HepG2 (cell line): ENCODE results near the gene FCHO2. TPM values are rescaled to one million over a fixed set of nuclear protein-coding genes. Genes with fewer than 3 reads are reported as not detected.

Experiments used
- ATAC-seq: fragments of 200-7000 bp; cut with Tn5 transposase; 3 replicates; pipeline ENCODE4 v1.9.1; 2020; ENCODE audit warnings: mild to moderate bottlenecking, moderate library complexity
- BruUV-seq: library from RNA; stranded (reverse); fragments of 400-500 nt; replicated peaks from 2 replicates; lab custom pipeline; 2021; lab: Mats Ljungman, UMichigan
- CTCF ChIA-PET: fragments of 300-600 bp; formaldehyde crosslinking; extraction: SDS; loops from one replicate; lab custom pipeline; 2021; ENCODE audit warnings: low total read pairs, inconsistent platforms, low intra/inter-chr PET ratio; lab: Yijun Ruan, JAX
- POLR2A ChIA-PET: fragments of 350-600 bp; sonication (Branson Sonifier 250); formaldehyde crosslinking; loops from one replicate; lab custom pipeline; 2020; ENCODE audit warnings: antibody characterized with exemption, inconsistent platforms; lab: Yijun Ruan, JAX
- DNase-seq: peaks from one replicate; pipeline ENCODE4 v3.0.0-alpha.2; 2015; ENCODE audit warnings: low spot score
- FAIRE-seq: peaks from 3 replicates; lab custom pipeline; 2011; peaks lifted over from hg19 to GRCh38; lab: Jason Lieb, UNC
- H2AFZ ChIP-seq: one replicate; pipeline ENCODE4 v1.6.1; 2011; ENCODE audit warnings: low read length, inconsistent platforms
- H3K27ac ChIP-seq: fragments of 300-600 bp; 3 replicates; pipeline ENCODE4 v1.8.0; 2011; ENCODE audit warnings: mixed run types, mild to moderate bottlenecking, mixed read lengths, low read length, inconsistent platforms; ENCODE audit not compliant: insufficient read depth; ENCODE audit errors: extremely low read length
- H3K27me3 ChIP-seq, 2 experiments: fragments of 200-600 bp in 1 of 2; 2 replicates in 1 of 2; 3 replicates in 1 of 2; pipeline versions ENCODE4 v1.6.0 to v1.8.0; 2011; ENCODE audit warnings: low read length in 2 of 2, mild to moderate bottlenecking in 2 of 2, moderate library complexity in 2 of 2, inconsistent platforms in 1 of 2; ENCODE audit not compliant: insufficient read depth in 2 of 2, control insufficient read depth in 1 of 2
- H3K36me3 ChIP-seq, 2 experiments: fragments of 200-600 bp in 1 of 2; replicated peaks in 1 of 2; 2 replicates in 1 of 2; 3 replicates in 1 of 2; pipeline versions ENCODE4 v1.5.1 to v1.8.0; 2011; ENCODE audit warnings: low read length in 2 of 2, inconsistent platforms in 1 of 2; ENCODE audit not compliant: insufficient read depth in 2 of 2, control insufficient read depth in 1 of 2
- H3K4me1 ChIP-seq: 2 replicates; pipeline ENCODE4 v1.5.1; 2012; ENCODE audit warnings: low read length, inconsistent platforms; ENCODE audit not compliant: insufficient read depth
- H3K4me2 ChIP-seq: 2 replicates; pipeline ENCODE4 v1.6.0; 2011; ENCODE audit warnings: low read depth, low read length, inconsistent platforms
- H3K4me3 ChIP-seq, 3 experiments: fragments of 200-600 bp in 1 of 3; sonication (generic), shearing (Covaris generic) in 1 of 3; replicated peaks in 1 of 3; 2 replicates each; pipeline ENCODE4 v1.5.1; 2011 to 2016; ENCODE audit warnings: low read length in 3 of 3, inconsistent platforms in 2 of 3, low read depth in 2 of 3, mild to moderate bottlenecking in 2 of 3, control low read depth in 1 of 3, mixed read lengths in 1 of 3; ENCODE audit not compliant: insufficient read depth in 1 of 3
- H3K79me2 ChIP-seq: one replicate; pipeline ENCODE4 v1.6.1; 2011; ENCODE audit warnings: low read length, inconsistent platforms; ENCODE audit not compliant: insufficient read depth
- H3K9ac ChIP-seq: 2 replicates; pipeline ENCODE4 v1.6.0; 2011; ENCODE audit warnings: mild to moderate bottlenecking, low read depth, low read length, inconsistent platforms; ENCODE audit not compliant: insufficient read depth
- H3K9me3 ChIP-seq: 2 replicates; pipeline ENCODE4 v1.5.1; 2012; ENCODE audit warnings: mild to moderate bottlenecking, low read length
- H4K20me1 ChIP-seq: 2 replicates; pipeline ENCODE4 v1.6.0; 2011; ENCODE audit warnings: inconsistent platforms, mild to moderate bottlenecking, low read length, moderate library complexity; ENCODE audit not compliant: insufficient read depth
- ATF3 ChIP-seq: sonication (generic); formaldehyde crosslinking; IDR thresholded peaks from 2 replicates; pipeline ENCODE4 v1.4.0; 2020; ENCODE audit warnings: missing genetic modification reagents
- ERF ChIP-seq: IDR thresholded peaks from 2 replicates; pipeline ENCODE4 v1.6.1; 2018; ENCODE audit warnings: missing biosample characterization, missing genetic modification reagents
- ETS1 ChIP-seq: sonication (generic); formaldehyde crosslinking; IDR thresholded peaks from 2 replicates; pipeline ENCODE4 v1.4.0; 2020; ENCODE audit warnings: missing genetic modification reagents
- HMG20A ChIP-seq: IDR thresholded peaks from 2 replicates; pipeline ENCODE4 v1.6.1; 2016; ENCODE audit warnings: borderline replicate concordance
- MED1 ChIP-seq: sonication (generic); formaldehyde crosslinking; IDR thresholded peaks from 2 replicates; pipeline ENCODE4 v1.4.0; 2020; ENCODE audit warnings: missing genetic modification reagents
- NR2F2 ChIP-seq: IDR thresholded peaks from 2 replicates; pipeline ENCODE4 v1.6.1; 2012; ENCODE audit warnings: low read depth, inconsistent platforms, borderline replicate concordance
- PBX2 ChIP-seq: IDR thresholded peaks from 2 replicates; pipeline ENCODE4 v1.6.1; 2016; ENCODE audit warnings: control low read depth
- POGK ChIP-seq: sonication (generic); formaldehyde crosslinking; conservative IDR thresholded peaks from 2 replicates; pipeline ENCODE4 v1.8.0; 2022; ENCODE audit warnings: mild to moderate bottlenecking, moderate library complexity, missing genetic modification reagents
- POLR2G ChIP-seq: fragments of 200-400 bp; formaldehyde crosslinking; IDR thresholded peaks from 2 replicates; pipeline ENCODE4 v1.6.1; 2018; ENCODE audit warnings: mild to moderate bottlenecking, low read depth, low read length, moderate library complexity
- ZNF501 ChIP-seq: sonication (generic); formaldehyde crosslinking; IDR thresholded peaks from 2 replicates; pipeline ENCODE4 v1.5.1; 2020; ENCODE audit warnings: mild to moderate bottlenecking, moderate library complexity, missing genetic modification reagents
- ZSCAN12 ChIP-seq: sonication (generic); formaldehyde crosslinking; IDR thresholded peaks from 2 replicates; pipeline ENCODE4 v1.9.0; 2021; ENCODE audit warnings: mild to moderate bottlenecking, missing genetic modification reagents
- in situ Hi-C: cut with HindIII; loops from 2 replicates; pipeline ENCODE4 v1.10.0; 2017; ENCODE audit warnings: low pct_unique_long_range_greater_than_20kb; ENCODE audit not compliant: extremely low pct_ligation_motif_present
- intact Hi-C: fragments of 100-400 bp; cut with micrococcal nuclease; formaldehyde crosslinking; loops from one replicate; pipeline ENCODE4 v1.10.0; 2022; ENCODE audit not compliant: unreplicated experiment
- polyA plus RNA-seq, 8 experiments: library from polyadenylated mRNA; depleted of rRNA in 3 of 8; stranded (reverse) in 7 of 8; unstranded in 1 of 8; fragments of >200 nt; fragmentation: Illumina TruSeq in 4 of 8; extraction: Trizol in 4 of 8; gene quantifications; 2 replicates each; pipeline versions ENCODE4 v1.2.1 to v1.2.3, GENCODE V29; 2011 to 2016; ENCODE audit warnings: low read depth in 4 of 8, missing spikeins in 1 of 8, mixed read lengths in 1 of 8; ENCODE audit not compliant: insufficient read depth in 1 of 8
- total RNA-seq, 5 experiments: library from RNA; depleted of rRNA; stranded (reverse); fragments of >200 nt; fragmentation: Illumina TruSeq; extraction: Trizol; gene quantifications; 2 replicates each; pipeline ENCODE4 v1.2.3, GENCODE V29; 2016; ENCODE audit warnings: low read depth in 1 of 5

The FCHO2 gene
- total and polyA plus RNA-seq, 2 of the 13 experiments (the other 11 are each of a cell fraction or from before 2014, with no cell fraction given): 11.6 to 17.3 TPM

GRCh38 chr5:72943307-72943706, 12.5 kb upstream of the FCHO2 start (continued):
- TF ChIP-seq ERF (no peak), ATF3 (CRISPR knock-in tag) (no peak), POGK (CRISPR knock-in tag) (no peak), MED1 (CRISPR knock-in tag) (no peak)

- ChIA-PET CTCF (no interaction called here), POLR2A (no interaction called here)
- no peak overlapping the region for H3K27ac ChIP-seq
- peaks cover 13% of the 10 kb centered on the region for H3K4me1 ChIP-seq
- no peak overlapping the region for H3K9ac ChIP-seq
- in situ Hi-C loops: no loop called here
- TF ChIP-seq ZNF501 (CRISPR knock-in tag) (no peak), NR2F2 (no peak)
- H3K4me2 ChIP-seq: no peak overlapping the region
- H3K36me3 ChIP-seq: no peaks in the 10 kb centered on the region
- H4K20me1 ChIP-seq: no peaks in the 10 kb centered on the region
- no peaks in the 10 kb centered on the region for H3K27me3 ChIP-seq
- DNase-seq: no peak
- no peaks in the 10 kb centered on the region for H3K79me2 ChIP-seq
- FAIRE-seq: no peak
- ATAC-seq: no peak
- no peak overlapping the region for H2AFZ ChIP-seq
- no TSS peak for BruUV-seq
- intact Hi-C loops: no loop called here
- no peak overlapping the region for H3K4me3 ChIP-seq
- no peaks in the 10 kb centered on the region for H3K9me3 ChIP-seq
These were observed 8.3 kb upstream of the FCHO2 start for GRCh38 chr5:72947498-72947897.

- Histone ChIP-seq H3K4me2 (no peak overlapping the region), H3K27me3 (no peaks in the 10 kb centered on the region), H3K79me2 (no peaks in the 10 kb centered on the region), H3K9ac (no peak overlapping the region), H3K9me3 (no peaks in the 10 kb centered on the region), H3K4me3 (no peak overlapping the region), H3K36me3 (no peaks in the 10 kb centered on the region), H2AFZ (no peak overlapping the region), H3K4me1 (peaks cover 22% of the 10 kb centered on the region), H4K20me1 (no peaks in the 10 kb centered on the region), H3K27ac (no peak overlapping the region)
- no TSS peak for BruUV-seq
- no peak for ATAC-seq
- ChIA-PET POLR2A (no interaction called here), CTCF (no interaction called here)
- TF ChIP-seq HMG20A (CRISPR knock-in tag) (no peak), POLR2G (no peak), ZSCAN12 (CRISPR knock-in tag) (no peak), ETS1 (CRISPR knock-in tag) (no peak), PBX2 (CRISPR knock-in tag) (no peak)
- no peak for DNase-seq
- intact Hi-C loops: no loop called here
- in situ Hi-C loops: no loop called here
- FAIRE-seq: no peak
These were observed 6.4 kb upstream of the FCHO2 start for GRCh38 chr5:72949481-72949880.
